Measurements from ENCODE around the gene HDGFL2.

- TF ChIP-seq, protein P1, sequence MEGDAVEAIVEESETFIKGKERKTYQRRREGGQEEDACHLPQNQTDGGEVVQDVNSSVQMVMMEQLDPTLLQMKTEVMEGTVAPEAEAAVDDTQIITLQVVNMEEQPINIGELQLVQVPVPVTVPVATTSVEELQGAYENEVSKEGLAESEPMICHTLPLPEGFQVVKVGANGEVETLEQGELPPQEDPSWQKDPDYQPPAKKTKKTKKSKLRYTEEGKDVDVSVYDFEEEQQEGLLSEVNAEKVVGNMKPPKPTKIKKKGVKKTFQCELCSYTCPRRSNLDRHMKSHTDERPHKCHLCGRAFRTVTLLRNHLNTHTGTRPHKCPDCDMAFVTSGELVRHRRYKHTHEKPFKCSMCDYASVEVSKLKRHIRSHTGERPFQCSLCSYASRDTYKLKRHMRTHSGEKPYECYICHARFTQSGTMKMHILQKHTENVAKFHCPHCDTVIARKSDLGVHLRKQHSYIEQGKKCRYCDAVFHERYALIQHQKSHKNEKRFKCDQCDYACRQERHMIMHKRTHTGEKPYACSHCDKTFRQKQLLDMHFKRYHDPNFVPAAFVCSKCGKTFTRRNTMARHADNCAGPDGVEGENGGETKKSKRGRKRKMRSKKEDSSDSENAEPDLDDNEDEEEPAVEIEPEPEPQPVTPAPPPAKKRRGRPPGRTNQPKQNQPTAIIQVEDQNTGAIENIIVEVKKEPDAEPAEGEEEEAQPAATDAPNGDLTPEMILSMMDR (conservative IDR thresholded peaks at IDR 0.05 in 1 of 2, IDR thresholded peaks at IDR 0.05 in 1 of 2; ENCODE audit: low read depth in 1 of 2, low read length in 2 of 2), result no peak
- TF ChIP-seq EZH2 (IDR thresholded peaks at IDR 0.05; ENCODE audit: low read length, missing control alignments), result no peak
Observed at GRCh38 chr19:4533334-4533733, 61.2 kb downstream of the HDGFL2 start.
